SK-N-SH (cell line): ENCODE measurements around the gene ZSCAN21.

Experiments
- YY1 ChIP-seq: IDR thresholded peaks from 2 replicates; pipeline ENCODE4 v1.4.0; 2012; ENCODE audit warnings: low read depth, mild to moderate bottlenecking
- TF ChIP-seq, protein P1 (sequence below): fragments of 200-600 bp; sonication (generic); IDR thresholded peaks from 2 replicates; pipeline ENCODE4 v1.6.1; 2017; ENCODE audit warnings: antibody characterized with exemption, mild to moderate bottlenecking, moderate library complexity

DNA sequence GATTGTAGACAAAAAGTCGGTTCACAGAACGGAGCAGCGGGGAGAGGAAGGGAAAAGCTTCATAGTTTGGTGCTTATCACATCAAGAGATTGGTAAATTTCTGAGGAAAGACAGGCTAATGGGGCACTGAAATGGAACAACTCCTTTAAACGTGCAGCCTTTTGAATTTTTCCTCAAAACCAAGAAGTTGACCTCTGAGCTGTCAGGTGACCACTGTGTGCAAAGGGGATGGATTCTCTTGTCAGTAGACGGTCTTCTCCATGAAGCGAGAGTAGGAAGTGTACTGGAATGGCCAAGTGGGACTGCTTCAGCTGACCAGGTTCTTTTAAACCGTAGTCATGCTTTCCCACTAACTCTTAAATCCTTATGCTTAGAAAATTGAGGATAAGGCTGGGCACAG, 11.2 kb upstream of the ZSCAN21 start:
- TF ChIP-seq YY1, result no peak
- TF ChIP-seq, protein P1, sequence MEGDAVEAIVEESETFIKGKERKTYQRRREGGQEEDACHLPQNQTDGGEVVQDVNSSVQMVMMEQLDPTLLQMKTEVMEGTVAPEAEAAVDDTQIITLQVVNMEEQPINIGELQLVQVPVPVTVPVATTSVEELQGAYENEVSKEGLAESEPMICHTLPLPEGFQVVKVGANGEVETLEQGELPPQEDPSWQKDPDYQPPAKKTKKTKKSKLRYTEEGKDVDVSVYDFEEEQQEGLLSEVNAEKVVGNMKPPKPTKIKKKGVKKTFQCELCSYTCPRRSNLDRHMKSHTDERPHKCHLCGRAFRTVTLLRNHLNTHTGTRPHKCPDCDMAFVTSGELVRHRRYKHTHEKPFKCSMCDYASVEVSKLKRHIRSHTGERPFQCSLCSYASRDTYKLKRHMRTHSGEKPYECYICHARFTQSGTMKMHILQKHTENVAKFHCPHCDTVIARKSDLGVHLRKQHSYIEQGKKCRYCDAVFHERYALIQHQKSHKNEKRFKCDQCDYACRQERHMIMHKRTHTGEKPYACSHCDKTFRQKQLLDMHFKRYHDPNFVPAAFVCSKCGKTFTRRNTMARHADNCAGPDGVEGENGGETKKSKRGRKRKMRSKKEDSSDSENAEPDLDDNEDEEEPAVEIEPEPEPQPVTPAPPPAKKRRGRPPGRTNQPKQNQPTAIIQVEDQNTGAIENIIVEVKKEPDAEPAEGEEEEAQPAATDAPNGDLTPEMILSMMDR, result no peak
